ENCODE results near the gene RPS2.

Gene RPS2

GRCh38 chr16:1913327-1914083 lies 51.1 kb downstream of the RPS2 start:
- Histone ChIP-seq H3K36me3 (ENCODE audit: control insufficient read depth, insufficient read depth, low read length) (no peaks in the 10 kb centered on the region), H3K9ac (ENCODE audit: low read length) (no peak overlapping the region), H3K27me3 (ENCODE audit: control insufficient read depth, insufficient read depth, low read length) (peaks cover 23% of the 10 kb centered on the region), H3K27ac (ENCODE audit: low read depth, low read length) (no peak overlapping the region), H3K4me3 (ENCODE audit: low read length) (no peak overlapping the region), H3K4me1 (ENCODE audit: control insufficient read depth, insufficient read depth, low read length) (no peaks in the 10 kb centered on the region)

- Histone ChIP-seq H3K4me1 (ENCODE audit: control insufficient read depth, insufficient read depth, low read length) (no peaks in the 10 kb centered on the region), H3K36me3 (ENCODE audit: control insufficient read depth, insufficient read depth, low read length) (no peaks in the 10 kb centered on the region), H3K27ac (ENCODE audit: low read depth, low read length) (no peak overlapping the region), H3K9ac (ENCODE audit: low read length) (no peak overlapping the region), H3K27me3 (ENCODE audit: control insufficient read depth, insufficient read depth, low read length) (peaks cover 15% of the 10 kb centered on the region), H3K4me3 (ENCODE audit: low read length) (no peak overlapping the region)
Measured at GRCh38 chr16:1912215-1912543, 52.4 kb downstream of the RPS2 start.
